ENCODE measurements around the gene SLC46A2. TPM values are rescaled to one million over a fixed set of nuclear protein-coding genes. Genes with fewer than 3 reads are reported as not detected.

Gene SLC46A2
- total and polyA plus RNA-seq, 11 donors, result 0.08 to 0.45 (median 0.18) TPM; not detected in 7

- ATAC-seq, result no peak
- no peak overlapping the region for H3K4me3 ChIP-seq
- WGBS, 4 donors, result 65 to 71% (median 71%) methylated on average over 3 of the region's 3 CpGs
- no peaks in the 10 kb centered on the region for H3K27me3 ChIP-seq
- TF ChIP-seq POLR2A (IDR thresholded peaks at IDR 0.05), result no peak
- TF ChIP-seq, protein P1, sequence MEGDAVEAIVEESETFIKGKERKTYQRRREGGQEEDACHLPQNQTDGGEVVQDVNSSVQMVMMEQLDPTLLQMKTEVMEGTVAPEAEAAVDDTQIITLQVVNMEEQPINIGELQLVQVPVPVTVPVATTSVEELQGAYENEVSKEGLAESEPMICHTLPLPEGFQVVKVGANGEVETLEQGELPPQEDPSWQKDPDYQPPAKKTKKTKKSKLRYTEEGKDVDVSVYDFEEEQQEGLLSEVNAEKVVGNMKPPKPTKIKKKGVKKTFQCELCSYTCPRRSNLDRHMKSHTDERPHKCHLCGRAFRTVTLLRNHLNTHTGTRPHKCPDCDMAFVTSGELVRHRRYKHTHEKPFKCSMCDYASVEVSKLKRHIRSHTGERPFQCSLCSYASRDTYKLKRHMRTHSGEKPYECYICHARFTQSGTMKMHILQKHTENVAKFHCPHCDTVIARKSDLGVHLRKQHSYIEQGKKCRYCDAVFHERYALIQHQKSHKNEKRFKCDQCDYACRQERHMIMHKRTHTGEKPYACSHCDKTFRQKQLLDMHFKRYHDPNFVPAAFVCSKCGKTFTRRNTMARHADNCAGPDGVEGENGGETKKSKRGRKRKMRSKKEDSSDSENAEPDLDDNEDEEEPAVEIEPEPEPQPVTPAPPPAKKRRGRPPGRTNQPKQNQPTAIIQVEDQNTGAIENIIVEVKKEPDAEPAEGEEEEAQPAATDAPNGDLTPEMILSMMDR (IDR thresholded peaks at IDR 0.05), result no peak
- DNase-seq, result no peak
- intact Hi-C loops (cut with DNase I), result no loop called here
- H3K27ac ChIP-seq, result no peak overlapping the region
- H3K36me3 ChIP-seq, result peaks cover 0 to 48% (median 25%) of the 10 kb centered on the region in 9 donors
- H3K9me3 ChIP-seq, result no peaks in the 10 kb centered on the region
- peaks cover 0 to 13% (median 6%) of the 10 kb centered on the region in 12 donors for H3K4me1 ChIP-seq
These were observed 54.3 kb downstream of the SLC46A2 start for GRCh38 chr9:112836394-112836793.

DNA sequence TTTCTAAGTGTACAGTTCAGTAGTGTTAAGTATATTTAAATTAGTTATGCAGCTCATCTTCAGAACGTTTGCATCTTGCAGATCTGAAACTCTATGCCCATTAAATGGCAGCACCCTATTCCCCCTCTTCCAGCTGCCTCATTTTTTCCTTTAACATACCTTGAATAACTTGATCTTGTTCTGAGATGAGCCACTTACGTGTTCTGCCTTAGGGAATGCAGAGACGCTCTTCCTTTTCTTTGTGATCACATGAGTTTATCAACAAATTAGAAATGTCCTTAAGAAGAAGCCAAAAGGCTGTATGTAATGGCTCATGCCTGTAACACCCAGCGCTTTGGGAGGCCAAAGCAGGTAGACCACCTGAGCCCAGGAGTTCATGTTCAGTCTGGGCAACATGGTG, 57.6 kb downstream of the SLC46A2 start:
- intact Hi-C loops (cut with DNase I), result no loop called here
- no peaks in the 10 kb centered on the region for H3K9me3 ChIP-seq
- WGBS, 4 donors, result 91 to 95% (median 92%) methylated on average over 4 of the region's 4 CpGs
- no peaks in the 10 kb centered on the region for H3K27me3 ChIP-seq
- H3K4me1 ChIP-seq, result peaks cover 0 to 19% (median 8%) of the 10 kb centered on the region in 12 donors
- ATAC-seq (no peak), DNase-seq (no peak)
- TF ChIP-seq POLR2A (IDR thresholded peaks at IDR 0.05), result no peak
- TF ChIP-seq, protein P1 (IDR thresholded peaks at IDR 0.05), result no peak
- H3K27ac ChIP-seq, result no peak overlapping the region
- H3K36me3 ChIP-seq, result peaks cover 0 to 21% (median 6%) of the 10 kb centered on the region in 9 donors
- H3K4me3 ChIP-seq, result no peak overlapping the region

DNA sequence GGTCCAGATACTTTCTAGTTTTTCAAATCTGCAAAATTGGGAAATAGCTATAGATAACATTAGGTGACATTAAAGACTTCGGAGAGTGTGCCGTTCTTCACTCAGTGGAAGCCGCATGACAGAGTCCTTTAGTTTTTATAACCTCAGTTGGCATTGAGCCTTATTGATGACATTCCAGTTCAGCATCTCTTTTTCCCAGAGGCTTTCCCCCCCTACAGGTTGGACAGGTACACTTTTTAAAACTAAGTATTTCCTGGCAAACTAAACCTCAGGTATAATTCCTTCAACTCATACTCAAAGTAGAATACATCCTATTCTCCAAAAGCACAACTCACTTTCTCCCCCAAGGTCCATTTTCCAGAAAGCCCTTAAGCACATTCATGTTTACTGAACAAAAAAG, 58.7 kb downstream of the SLC46A2 start:
- ATAC-seq (no peak), DNase-seq (no peak)
- 94 to 98% (median 96%) methylated on average over 3 of the region's 3 CpGs for WGBS, 4 donors
- H3K27ac ChIP-seq, result peak overlapping the region in 8 of 12 donors; percentile 13 to 70 (median 32)
- intact Hi-C loops (cut with DNase I), result no loop called here
- H3K27me3 ChIP-seq, result no peaks in the 10 kb centered on the region
- H3K4me1 ChIP-seq, result peaks cover 0 to 19% (median 8%) of the 10 kb centered on the region in 12 donors
- TF ChIP-seq, protein P1 (IDR thresholded peaks at IDR 0.05), result no peak
- no peak for TF ChIP-seq POLR2A (IDR thresholded peaks at IDR 0.05)
- H3K4me3 ChIP-seq, result no peak overlapping the region
- peaks cover 0 to 17% (median 5%) of the 10 kb centered on the region in 9 donors for H3K36me3 ChIP-seq
- H3K9me3 ChIP-seq, result no peaks in the 10 kb centered on the region

GRCh38 chr9:112831281-112831851, 59.3 kb downstream of the SLC46A2 start:
- Histone ChIP-seq H3K36me3 (peaks cover 0 to 11% (median 4%) of the 10 kb centered on the region in 9 donors), H3K4me3 (no peak overlapping the region), H3K27ac (peak overlapping the region in 9 of 12 donors; percentile 1 to 70 (median 30)), H3K4me1 (peaks cover 0 to 19% (median 8%) of the 10 kb centered on the region in 12 donors), H3K27me3 (no peaks in the 10 kb centered on the region), H3K9me3 (no peaks in the 10 kb centered on the region)
- peak; percentile 60 to 93 (median 82) for ATAC-seq
- WGBS, 4 donors, result 61 to 69% (median 68%) methylated on average over 5 of the region's 5 CpGs
- TF ChIP-seq, protein P1 (IDR thresholded peaks at IDR 0.05), result no peak
- no peak for TF ChIP-seq POLR2A (IDR thresholded peaks at IDR 0.05)
- DNase-seq, result peak in 4 of 5 donors; percentile 33 to 60 (median 40)
- intact Hi-C loops (cut with DNase I), result no loop called here

Other genes starting within 250 kb of the SLC46A2 start
- gene INIP, start 172.8 kb downstream of the SLC46A2 start, total RNA-seq, result 10 to 100 TPM in 7 of 9 donors, 1 to 10 TPM in 2; 7.7 to 18.2 (median 12.7) TPM
- gene INIP, start 172.8 kb downstream of the SLC46A2 start, polyA plus RNA-seq, result 10 to 100 TPM in 1 of 2 donors, 1 to 10 TPM in 1; 4.3 to 17.8 TPM
- gene SNX30, start 140.1 kb downstream of the SLC46A2 start, total RNA-seq, result 10 to 100 TPM in 1 of 9 donors, 1 to 10 TPM in 8; 3.2 to 10.3 (median 4.1) TPM
- 1 to 10 TPM in 1 of 2 donors, under 1 TPM in 1; 0.95 to 3.0 TPM for gene SNX30, start 140.1 kb downstream of the SLC46A2 start, polyA plus RNA-seq
- gene ZNF883, start 121.3 kb upstream of the SLC46A2 start, total RNA-seq, result 10 to 100 TPM in 1 of 9 donors, 1 to 10 TPM in 8; 1.2 to 11.0 (median 6.2) TPM
- 1 to 10 TPM; 1.2 to 5.1 TPM for gene ZNF883, start 121.3 kb upstream of the SLC46A2 start, polyA plus RNA-seq
- gene ZFP37, start 165.8 kb upstream of the SLC46A2 start, total RNA-seq, result 1 to 10 TPM in 5 of 9 donors, under 1 TPM in 4; 0.51 to 3.1 (median 1.0) TPM
- 1 to 10 TPM in 1 of 2 donors, under 1 TPM in 1; 0.34 to 1.1 TPM for gene ZFP37, start 165.8 kb upstream of the SLC46A2 start, polyA plus RNA-seq

All from heart left ventricle (tissue), 16 donors.